ENCODE measurements around the gene TCF7L1.

DNA sequence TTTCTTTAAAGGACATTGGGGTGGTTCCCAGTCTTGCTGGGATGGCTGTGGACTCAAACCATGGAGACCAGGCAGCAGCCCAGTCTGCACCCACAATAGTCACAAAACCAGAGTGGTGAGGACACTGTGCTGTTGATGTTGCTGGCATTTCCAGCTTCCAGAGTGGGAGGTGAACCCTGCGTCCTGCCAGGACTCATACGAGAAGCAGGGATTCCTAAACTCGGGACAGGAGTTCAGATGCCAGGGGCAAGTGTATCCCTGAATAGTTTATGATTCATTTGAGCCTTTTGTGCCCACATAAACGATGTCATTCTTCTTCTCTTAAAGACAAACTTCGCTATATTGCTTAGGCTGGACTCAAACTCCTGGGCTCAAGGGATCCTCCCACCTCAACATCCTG lies 62.8 kb downstream of the TCF7L1 start:
- TF ChIP-seq, protein P1, sequence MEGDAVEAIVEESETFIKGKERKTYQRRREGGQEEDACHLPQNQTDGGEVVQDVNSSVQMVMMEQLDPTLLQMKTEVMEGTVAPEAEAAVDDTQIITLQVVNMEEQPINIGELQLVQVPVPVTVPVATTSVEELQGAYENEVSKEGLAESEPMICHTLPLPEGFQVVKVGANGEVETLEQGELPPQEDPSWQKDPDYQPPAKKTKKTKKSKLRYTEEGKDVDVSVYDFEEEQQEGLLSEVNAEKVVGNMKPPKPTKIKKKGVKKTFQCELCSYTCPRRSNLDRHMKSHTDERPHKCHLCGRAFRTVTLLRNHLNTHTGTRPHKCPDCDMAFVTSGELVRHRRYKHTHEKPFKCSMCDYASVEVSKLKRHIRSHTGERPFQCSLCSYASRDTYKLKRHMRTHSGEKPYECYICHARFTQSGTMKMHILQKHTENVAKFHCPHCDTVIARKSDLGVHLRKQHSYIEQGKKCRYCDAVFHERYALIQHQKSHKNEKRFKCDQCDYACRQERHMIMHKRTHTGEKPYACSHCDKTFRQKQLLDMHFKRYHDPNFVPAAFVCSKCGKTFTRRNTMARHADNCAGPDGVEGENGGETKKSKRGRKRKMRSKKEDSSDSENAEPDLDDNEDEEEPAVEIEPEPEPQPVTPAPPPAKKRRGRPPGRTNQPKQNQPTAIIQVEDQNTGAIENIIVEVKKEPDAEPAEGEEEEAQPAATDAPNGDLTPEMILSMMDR (IDR thresholded peaks at IDR 0.05), result no peak
- no peak for TF ChIP-seq POLR2A (IDR thresholded peaks at IDR 0.05)

All from right lobe of liver (tissue), 4 donors.